ENCODE results near the gene CCDC8. TPM values are rescaled to one million over a fixed set of nuclear protein-coding genes. Genes with fewer than 3 reads are reported as not detected.

CCDC8 gene
- total RNA-seq, 3 donors from 2014 or later, result 2.2 to 29.7 (median 16.4) TPM

DNA sequence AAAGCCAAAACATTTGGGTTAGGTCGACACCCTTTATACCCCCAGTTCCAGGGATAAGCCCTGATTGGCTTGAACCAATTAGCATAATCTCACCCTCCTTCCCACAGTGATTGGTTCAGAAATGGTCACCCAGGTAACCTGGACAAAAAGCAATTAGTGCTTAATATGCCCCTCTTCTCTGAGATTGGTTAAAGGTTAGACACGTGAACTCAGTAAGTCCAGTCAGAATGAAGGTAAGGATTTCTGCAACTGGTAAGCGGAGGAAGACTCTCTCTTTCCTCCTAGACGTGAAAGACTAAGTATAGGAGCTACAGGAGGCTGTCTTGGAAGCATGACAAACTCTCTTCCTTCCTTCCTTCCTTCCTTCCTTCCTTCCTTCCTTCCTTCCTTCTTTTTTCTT lies 16.6 kb upstream of the CCDC8 start:
- H3K27ac ChIP-seq, result no peak overlapping the region
- H3K4me1 ChIP-seq, result peaks cover 0 to 3% of the 10 kb centered on the region in 2 donors
- H3K27me3 ChIP-seq, result no peaks in the 10 kb centered on the region
- intact Hi-C loops (cut with DNase I; ENCODE audit: low total_unique reads), result no loop called here
- H3K36me3 ChIP-seq, result no peaks in the 10 kb centered on the region
- no peak for DNase-seq (ENCODE audit: low spot score in 2 of 2)
- no peak overlapping the region for H3K4me3 ChIP-seq
- TF ChIP-seq POLR2A (IDR thresholded peaks at IDR 0.05) (no peak), CTCF (IDR thresholded peaks at IDR 0.05) (no peak), POLR2AphosphoS5 (IDR thresholded peaks at IDR 0.05) (no peak)
- no peaks in the 10 kb centered on the region for H3K9me3 ChIP-seq

DNA sequence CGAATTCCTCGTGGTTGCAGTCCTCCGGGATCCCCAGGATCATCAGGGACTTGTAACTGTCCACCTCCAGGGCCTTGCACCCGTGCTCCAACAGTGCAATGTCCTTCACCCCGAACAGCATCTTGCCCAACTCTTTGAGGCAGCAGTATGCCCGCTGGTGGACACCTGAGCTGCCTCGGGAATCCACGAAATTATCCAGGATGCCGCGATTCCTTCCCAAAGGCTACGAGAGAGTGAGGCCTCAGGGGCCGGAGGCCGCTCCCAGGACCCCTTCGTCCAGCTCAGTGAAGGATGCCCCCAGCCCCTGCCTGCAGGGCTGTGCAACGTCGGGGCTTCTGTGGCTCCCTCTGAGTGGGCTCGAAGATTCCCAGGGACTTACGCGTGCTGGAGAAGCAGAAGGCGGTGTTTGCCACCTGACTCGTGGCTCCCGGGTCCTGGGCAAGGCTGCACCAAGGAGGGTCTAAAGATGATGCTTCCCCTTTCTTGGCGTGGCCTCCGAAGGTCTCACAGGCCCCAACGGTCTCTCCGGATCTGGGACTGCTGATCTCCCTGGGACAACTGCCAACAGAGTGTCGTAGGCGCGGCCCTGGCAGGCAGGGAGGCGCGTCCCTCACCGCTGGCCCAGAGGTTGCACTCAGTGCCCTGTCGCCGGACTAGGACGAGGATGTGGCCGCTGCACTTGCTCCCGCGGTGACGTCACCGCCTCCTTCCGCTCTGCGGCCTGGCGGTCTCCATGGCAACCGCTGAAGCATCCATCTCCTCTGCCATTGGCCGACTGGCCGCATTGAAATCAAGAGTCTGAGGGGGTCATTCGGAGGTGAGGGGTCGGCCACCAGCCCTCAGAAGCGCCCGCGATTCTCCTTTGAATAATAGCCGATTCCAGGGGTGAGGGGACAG lies 15.1 kb upstream of the CCDC8 start, which contains the start of gene PNMA8C:
PNMA8C (minus strand) TSS at position 698 of the 897 bp plus-strand sequence; CDS start at position 121, 577 bp downstream.
- H3K4me3 ChIP-seq, result peak within 1 kb of the TSS in 2 of 3 donors; percentile 50 to 59
- H3K27me3 ChIP-seq, result no peaks in the 10 kb centered on the region
- peak in 1 of 2 donors; percentile 73 for DNase-seq (ENCODE audit: low spot score in 2 of 2)
- peaks cover 0 to 3% of the 10 kb centered on the region in 2 donors for H3K4me1 ChIP-seq
- no peaks in the 10 kb centered on the region for H3K9me3 ChIP-seq
- TF ChIP-seq CTCF (IDR thresholded peaks at IDR 0.05) (no peak), POLR2A (IDR thresholded peaks at IDR 0.05) (no peak), POLR2AphosphoS5 (IDR thresholded peaks at IDR 0.05) (no peak)
- intact Hi-C loops (cut with DNase I; ENCODE audit: low total_unique reads), result no loop called here
- peak within 1 kb of the TSS in 1 of 2 donors; percentile 16 for H3K27ac ChIP-seq
- H3K36me3 ChIP-seq, result no peaks in the 10 kb centered on the region

GRCh38 chr19:46427518-46428045 lies 14.2 kb upstream of the CCDC8 start:
- peak overlapping the region in 2 of 3 donors; percentile 59 to 71 for H3K4me3 ChIP-seq
- no peaks in the 10 kb centered on the region for H3K27me3 ChIP-seq
- peaks cover 0 to 3% of the 10 kb centered on the region in 2 donors for H3K4me1 ChIP-seq
- peak overlapping the region in 1 of 2 donors; percentile 72 for H3K27ac ChIP-seq
- H3K36me3 ChIP-seq, result no peaks in the 10 kb centered on the region
- no peak for TF ChIP-seq POLR2A (IDR thresholded peaks at IDR 0.05)
- TF ChIP-seq CTCF (IDR thresholded peaks at IDR 0.05), result no peak
- TF ChIP-seq POLR2AphosphoS5 (IDR thresholded peaks at IDR 0.05), result no peak
- intact Hi-C loops (cut with DNase I; ENCODE audit: low total_unique reads), result loop anchor here (2.0 kb wide), 1 partner anchor 71 kb away; no protein-coding TSS in a partner anchor
- no peaks in the 10 kb centered on the region for H3K9me3 ChIP-seq
- no peak for DNase-seq (ENCODE audit: low spot score in 2 of 2)

GRCh38 chr19:46426506-46427162 lies 13.3 kb upstream of the CCDC8 start:
- H3K27ac ChIP-seq, result peak overlapping the region; percentile 60 to 72
- peak overlapping the region; percentile 51 to 71 (median 59) for H3K4me3 ChIP-seq
- peaks cover 0 to 3% of the 10 kb centered on the region in 2 donors for H3K4me1 ChIP-seq
- intact Hi-C loops (cut with DNase I; ENCODE audit: low total_unique reads), result loop anchor here (2.0 kb wide), 1 partner anchor 72 kb away; no protein-coding TSS in a partner anchor
- DNase-seq (ENCODE audit: low spot score in 2 of 2), result no peak
- TF ChIP-seq CTCF (IDR thresholded peaks at IDR 0.05) (no peak), POLR2A (IDR thresholded peaks at IDR 0.05) (no peak), POLR2AphosphoS5 (IDR thresholded peaks at IDR 0.05) (no peak)
- H3K27me3 ChIP-seq, result no peaks in the 10 kb centered on the region
- no peaks in the 10 kb centered on the region for H3K36me3 ChIP-seq
- H3K9me3 ChIP-seq, result no peaks in the 10 kb centered on the region
